Measurements from ENCODE around the gene DNAJC5G. TPM values are rescaled to one million over a fixed set of nuclear protein-coding genes. Genes with fewer than 3 reads are reported as not detected.

The DNAJC5G gene
- total RNA-seq, 6 experiments from 2014 or later = not detected

GRCh38 chr2:27309651-27310050 lies 34.4 kb downstream of the DNAJC5G start:
- ATAC-seq (no peak), DNase-seq (no peak)
- Histone ChIP-seq H3K4me1 (peaks cover 0 to 21% (median 0%) of the 10 kb centered on the region in 4 donors), H3K4me3 (no peak overlapping the region), H3K9me3 (no peaks in the 10 kb centered on the region), H3K27ac (no peak overlapping the region), H3K27me3 (peaks cover 0 to 11% of the 10 kb centered on the region in 2 donors), H3K36me3 (no peaks in the 10 kb centered on the region)
- TF ChIP-seq CTCF (IDR thresholded peaks at IDR 0.05) (no peak), POLR2A (IDR thresholded peaks at IDR 0.05) (no peak)
- intact Hi-C loops (cut with DNase I) = loop anchor here in 1 of 2 donors (10.0 kb wide), 2 partner anchors 55 kb away; no protein-coding TSS in a partner anchor
- 68% methylated on average over 3 of the region's 6 CpGs for WGBS (ENCODE audit: insufficient coverage, low coverage, low lambda C conversion rate, missing lambda C conversion rate)

DNA sequence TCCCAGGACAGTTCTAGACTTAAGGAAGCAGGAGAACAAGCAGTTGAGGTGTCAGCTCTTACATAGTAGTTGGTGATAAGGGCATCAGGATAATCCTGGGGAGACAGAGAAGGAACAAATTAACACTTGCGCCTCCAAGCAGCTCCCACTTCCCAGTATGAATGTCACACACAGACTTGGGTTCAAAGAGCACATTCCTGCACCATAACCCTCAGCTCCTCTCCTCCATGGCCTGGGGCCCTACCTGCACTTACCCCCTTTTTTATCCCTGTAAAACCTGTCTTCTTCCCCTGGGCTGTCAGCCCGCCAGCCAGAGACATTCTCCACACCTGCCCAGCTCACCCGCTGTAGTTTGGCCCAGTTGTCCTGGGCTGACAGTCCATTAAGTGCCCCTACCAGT lies 36.9 kb downstream of the DNAJC5G start:
- Histone ChIP-seq H3K4me1 (peaks cover 0 to 13% (median 0%) of the 10 kb centered on the region in 4 donors), H3K4me3 (no peak overlapping the region), H3K27ac (no peak overlapping the region), H3K36me3 (no peaks in the 10 kb centered on the region), H3K27me3 (peaks cover 0 to 11% of the 10 kb centered on the region in 2 donors), H3K9me3 (no peaks in the 10 kb centered on the region)
- intact Hi-C loops (cut with DNase I) = loop anchor here in 1 of 2 donors (10.0 kb wide), 1 partner anchor 53 kb away; no protein-coding TSS in a partner anchor
- WGBS (ENCODE audit: insufficient coverage, low coverage, low lambda C conversion rate, missing lambda C conversion rate) = 86% methylated on average over 2 of the region's 3 CpGs
- no peak for DNase-seq
- no peak for ATAC-seq
- TF ChIP-seq POLR2A (IDR thresholded peaks at IDR 0.05) (no peak), CTCF (IDR thresholded peaks at IDR 0.05) (no peak)

- no peak for ATAC-seq
- DNase-seq = no peak
- Histone ChIP-seq H3K36me3 (no peaks in the 10 kb centered on the region), H3K27me3 (peaks cover 0 to 6% of the 10 kb centered on the region in 2 donors), H3K4me3 (no peak overlapping the region), H3K4me1 (no peaks in the 10 kb centered on the region), H3K9me3 (no peaks in the 10 kb centered on the region), H3K27ac (no peak overlapping the region)
- WGBS (ENCODE audit: insufficient coverage, low coverage, low lambda C conversion rate, missing lambda C conversion rate) = 80% methylated on average over 4 of the region's 8 CpGs
- intact Hi-C loops (cut with DNase I) = loop anchor here in 1 of 2 donors (10.0 kb wide), 1 partner anchor 51 kb away; no protein-coding TSS in a partner anchor
- TF ChIP-seq POLR2A (IDR thresholded peaks at IDR 0.05) = no peak
- no peak for TF ChIP-seq CTCF (IDR thresholded peaks at IDR 0.05)
These were observed 38.8 kb downstream of the DNAJC5G start for GRCh38 chr2:27313882-27314645.

DNA sequence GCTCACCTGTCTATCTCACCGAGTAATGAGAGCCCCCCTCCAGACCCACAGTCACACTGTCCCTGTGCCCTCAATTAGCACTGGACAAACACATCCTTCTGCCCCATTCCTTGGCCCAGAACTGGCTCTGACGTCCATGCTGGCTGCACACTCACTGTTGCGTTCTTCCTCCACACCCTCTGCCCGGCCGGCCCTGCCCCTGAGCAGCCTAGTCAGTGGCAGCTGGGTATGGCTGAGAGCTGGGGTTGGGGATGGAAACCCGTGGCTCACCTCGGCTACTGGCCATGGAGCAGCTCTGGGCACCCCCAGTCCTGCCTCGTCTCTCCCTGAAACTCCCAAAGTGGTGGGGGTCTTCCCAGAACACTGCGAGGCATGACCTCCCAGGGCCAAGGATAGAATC lies 39.5 kb downstream of the DNAJC5G start:
- Histone ChIP-seq H3K4me1 (no peaks in the 10 kb centered on the region), H3K27me3 (no peaks in the 10 kb centered on the region), H3K27ac (no peak overlapping the region), H3K4me3 (no peak overlapping the region), H3K9me3 (no peaks in the 10 kb centered on the region), H3K36me3 (no peaks in the 10 kb centered on the region)
- TF ChIP-seq POLR2A (IDR thresholded peaks at IDR 0.05) (no peak), CTCF (IDR thresholded peaks at IDR 0.05) (no peak)
- DNase-seq (no peak), ATAC-seq (no peak)
- intact Hi-C loops (cut with DNase I) = loop anchor here in 1 of 2 donors (10.0 kb wide), 1 partner anchor 50 kb away; no protein-coding TSS in a partner anchor
- WGBS (ENCODE audit: insufficient coverage, low coverage, low lambda C conversion rate, missing lambda C conversion rate) = 88% methylated on average over 4 of the region's 9 CpGs

Data from right lobe of liver (tissue), 6 donors.